Frontal cortex (tissue), 4 donors: ENCODE data around the gene CFAP90. TPM values are rescaled to one million over a fixed set of nuclear protein-coding genes. Genes with fewer than 3 reads are reported as not detected.
A peak's percentile ranks its signal among the peaks of the same experiment; 100 is the strongest.

ENCODE experiments used
- DNase-seq, 2 donors: peaks; one replicate each; pipeline ENCODE4 v3.0.0; 2012; ENCODE audit warnings: low spot score in 2 of 2
- FAIRE-seq: peaks from 2 replicates; lab custom pipeline; 2012; peaks lifted over from hg19 to GRCh38; lab: Jason Lieb, UNC
- total RNA-seq: library from RNA; depleted of rRNA; stranded (reverse); fragments of >200 nt; gene quantifications from one replicate; pipeline ENCODE4 v1.2.3, GENCODE V29; 2014
- donor health status: control.
- donor health status: control.
- donor health status: control.

CFAP90 gene
- 4.5 TPM for total RNA-seq

- DNase-seq (peak; percentile 45 to 49), FAIRE-seq (no peak)
Measured at GRCh38 chr5:7850395-7851239, at the start of gene CFAP90. Gene CFAP90 (minus strand): TSS chr5:7851133. CDS start chr5:7851021, 112 bp downstream.

GRCh38 chr5:7897014-7897600, 46.2 kb upstream of the CFAP90 start:
- FAIRE-seq = no peak
- no peak for DNase-seq

- FAIRE-seq (no peak), DNase-seq (no peak)
Measured at GRCh38 chr5:7894860-7895259, 43.9 kb upstream of the CFAP90 start.

- DNase-seq (no peak), FAIRE-seq (no peak)
Measured at GRCh38 chr5:7894439-7894838, 43.5 kb upstream of the CFAP90 start.

GRCh38 chr5:7888901-7889300, 38.0 kb upstream of the CFAP90 start:
- FAIRE-seq = no peak
- DNase-seq = no peak

- DNase-seq (peak in 1 of 2 donors; percentile 23), FAIRE-seq (peak; percentile 67)
Measured at GRCh38 chr5:7886849-7887475, 36.0 kb upstream of the CFAP90 start.

- DNase-seq (no peak), FAIRE-seq (no peak)
Measured at GRCh38 chr5:7884491-7885267, 33.7 kb upstream of the CFAP90 start.

GRCh38 chr5:7882926-7883325, 32.0 kb upstream of the CFAP90 start:
- DNase-seq = no peak
- FAIRE-seq = no peak

GRCh38 chr5:7881816-7882215, 30.9 kb upstream of the CFAP90 start:
- DNase-seq = no peak
- FAIRE-seq = no peak

- FAIRE-seq (no peak), DNase-seq (no peak)
Measured at GRCh38 chr5:7881091-7881490, 30.2 kb upstream of the CFAP90 start.

- FAIRE-seq (no peak), DNase-seq (no peak)
Measured at GRCh38 chr5:7878381-7878873, 27.5 kb upstream of the CFAP90 start.

GRCh38 chr5:7877851-7878250, 26.9 kb upstream of the CFAP90 start:
- no peak for FAIRE-seq
- no peak for DNase-seq

- no peak for FAIRE-seq
- no peak for DNase-seq
Measured at GRCh38 chr5:7876867-7877266, 25.9 kb upstream of the CFAP90 start.

- DNase-seq (no peak), FAIRE-seq (no peak)
Measured at GRCh38 chr5:7875151-7875550, 24.2 kb upstream of the CFAP90 start.

GRCh38 chr5:7874639-7875038, 23.7 kb upstream of the CFAP90 start:
- DNase-seq (no peak), FAIRE-seq (no peak)

- FAIRE-seq (no peak), DNase-seq (no peak)
Measured at GRCh38 chr5:7873216-7873615, 22.3 kb upstream of the CFAP90 start.

- no peak for FAIRE-seq
- no peak for DNase-seq
Measured at GRCh38 chr5:7872517-7873130, 21.7 kb upstream of the CFAP90 start.

GRCh38 chr5:7871653-7872052, 20.7 kb upstream of the CFAP90 start:
- DNase-seq (no peak), FAIRE-seq (no peak)

GRCh38 chr5:7869474-7870136, 18.7 kb upstream of the CFAP90 start:
- FAIRE-seq = no peak
- peak in 1 of 2 donors; percentile 20 for DNase-seq
